Occipital lobe (tissue), 2 donors: ENCODE data around the gene ATP5MG. TPM values are rescaled to one million over a fixed set of nuclear protein-coding genes. Genes with fewer than 3 reads are reported as not detected.
"Not testable (repeated sequence)": the region's sequence is repeated elsewhere in the genome, so short reads cannot be mapped to it uniquely, and the experiment has no call there.

Experiments used
- DNase-seq: peaks from one replicate; lab custom pipeline; 2025; lab: John Stamatoyannopoulos, UW
- total RNA-seq: library from RNA; depleted of rRNA; stranded (reverse); fragments of >200 nt; gene quantifications from one replicate; pipeline ENCODE4 v1.2.3, GENCODE V29; 2014

ATP5MG gene, protein sequence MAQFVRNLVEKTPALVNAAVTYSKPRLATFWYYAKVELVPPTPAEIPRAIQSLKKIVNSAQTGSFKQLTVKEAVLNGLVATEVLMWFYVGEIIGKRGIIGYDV
- total RNA-seq: 67.4 TPM

DNA sequence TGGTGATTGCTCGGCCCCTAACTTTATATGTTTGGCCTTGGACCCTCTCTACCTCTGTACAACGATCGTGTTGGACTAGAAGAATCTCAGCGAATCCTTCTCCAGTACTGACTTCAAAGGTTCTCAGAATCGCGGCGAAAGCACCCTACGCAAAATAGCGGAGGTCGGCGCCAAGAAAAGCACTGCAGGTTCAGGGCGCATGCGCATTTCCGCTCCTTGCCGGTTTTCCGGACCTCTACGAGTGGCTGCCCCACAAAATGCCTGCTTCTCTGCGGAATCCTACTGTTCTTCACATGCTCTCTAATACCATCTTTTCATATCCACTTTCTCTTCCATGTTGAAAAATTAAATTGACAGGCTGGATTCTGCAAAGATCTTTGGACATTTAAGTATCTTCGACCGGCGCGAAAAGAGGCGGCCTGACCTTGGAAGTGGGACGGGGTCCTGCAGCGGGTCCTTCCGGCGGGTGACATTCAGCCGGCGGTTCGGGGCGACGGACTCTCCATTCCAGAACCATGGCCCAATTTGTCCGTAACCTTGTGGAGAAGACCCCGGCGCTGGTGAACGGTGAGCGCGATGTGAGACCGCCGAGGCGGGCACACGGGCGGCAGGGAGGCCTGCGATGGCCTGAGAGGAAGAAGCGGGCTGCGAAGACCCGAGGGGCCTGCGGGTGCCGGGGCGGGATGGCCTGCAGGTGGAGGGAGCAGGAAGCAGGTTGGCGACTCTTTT, at the start of gene ATP5MG:
ATP5MG (plus strand) TSS at position 456 of the 729 bp plus-strand sequence; CDS start at position 516, 60 bp downstream.
- peak; percentile 84 for DNase-seq

DNA sequence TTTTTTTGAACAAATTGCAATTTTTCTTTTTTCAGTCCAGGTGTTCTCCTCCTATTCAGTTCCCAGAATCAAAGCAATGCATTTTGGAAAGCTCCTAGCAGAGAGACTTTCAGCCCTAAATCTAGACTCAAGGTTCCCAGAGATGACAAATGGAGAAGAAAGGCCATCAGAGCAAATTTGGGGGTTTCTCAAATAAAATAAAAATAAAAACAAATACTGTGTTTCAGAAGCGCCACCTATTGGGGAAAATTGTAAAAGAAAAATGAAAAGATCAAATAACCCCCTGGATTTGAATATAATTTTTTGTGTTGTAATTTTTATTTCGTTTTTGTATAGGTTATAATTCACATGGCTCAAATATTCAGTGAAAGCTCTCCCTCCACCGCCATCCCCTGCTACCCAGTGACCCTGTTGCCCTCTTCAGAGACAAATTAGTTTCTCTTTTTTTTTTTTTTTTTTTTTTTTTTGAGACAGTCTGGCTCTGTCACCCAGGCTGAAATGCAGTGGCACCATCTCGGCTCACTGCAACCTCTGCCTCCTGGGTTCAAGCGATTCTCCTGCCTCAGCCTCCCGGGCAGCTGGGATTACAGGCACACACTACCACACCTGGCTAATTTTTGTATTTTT, 48.2 kb upstream of the ATP5MG start:
- no peak for DNase-seq

DNA sequence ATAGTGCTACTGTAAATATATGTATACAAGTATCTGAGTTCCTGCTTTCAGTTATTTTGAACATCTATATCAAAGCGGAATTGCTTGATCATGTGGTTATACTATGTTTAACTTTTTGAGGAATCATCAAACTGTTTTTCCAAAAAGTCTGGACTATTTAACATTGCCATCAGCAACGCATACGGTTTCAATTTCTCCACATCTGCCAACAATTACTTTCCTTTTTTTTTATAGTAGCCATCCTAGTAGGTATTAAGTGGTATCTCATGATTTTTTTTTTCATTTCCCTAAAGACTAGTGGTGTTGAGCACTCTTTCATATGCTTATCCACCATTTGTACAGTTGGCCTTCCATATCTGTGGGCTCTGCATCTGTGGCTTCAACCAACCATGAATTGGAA, 43.3 kb upstream of the ATP5MG start:
- DNase-seq: no peak

DNA sequence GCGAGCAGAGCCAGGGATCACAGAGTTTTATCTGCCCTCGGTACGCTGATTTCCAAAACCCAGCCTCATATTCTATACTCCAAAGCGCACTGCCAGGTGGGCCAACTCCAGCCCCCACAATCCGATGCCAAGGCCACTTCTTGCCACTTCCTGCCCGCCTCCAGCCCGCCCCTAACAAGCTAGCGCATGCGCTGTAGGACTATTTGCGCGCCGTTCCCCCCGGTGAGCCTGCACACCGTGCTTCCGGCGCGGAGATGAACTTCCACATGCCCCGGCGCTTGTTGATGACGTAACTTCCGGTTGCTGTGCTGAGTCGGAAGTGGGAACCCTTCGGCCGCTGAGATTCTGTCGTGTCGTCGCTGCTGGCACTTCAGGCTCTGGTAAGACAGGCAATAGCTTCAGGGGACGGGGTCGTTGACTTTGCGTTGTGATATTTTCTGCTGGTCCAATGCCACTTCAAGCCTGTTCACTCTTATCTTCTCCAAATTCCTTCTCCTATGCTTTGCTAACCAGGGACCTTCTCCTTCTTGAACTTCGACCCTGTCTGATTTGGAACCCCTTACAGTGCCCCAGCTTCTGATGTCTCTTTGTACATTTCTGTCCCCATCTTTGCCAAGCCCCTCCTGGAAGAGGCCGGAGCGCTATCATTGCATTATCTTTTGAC, 42.0 kb upstream of the ATP5MG start, which contains the start of gene UBE4A:
UBE4A (plus strand) TSS at position 306 of the 664 bp plus-strand sequence. CDS start 5,481 bp downstream, outside the sequence.
- DNase-seq: peak; percentile 86

DNA sequence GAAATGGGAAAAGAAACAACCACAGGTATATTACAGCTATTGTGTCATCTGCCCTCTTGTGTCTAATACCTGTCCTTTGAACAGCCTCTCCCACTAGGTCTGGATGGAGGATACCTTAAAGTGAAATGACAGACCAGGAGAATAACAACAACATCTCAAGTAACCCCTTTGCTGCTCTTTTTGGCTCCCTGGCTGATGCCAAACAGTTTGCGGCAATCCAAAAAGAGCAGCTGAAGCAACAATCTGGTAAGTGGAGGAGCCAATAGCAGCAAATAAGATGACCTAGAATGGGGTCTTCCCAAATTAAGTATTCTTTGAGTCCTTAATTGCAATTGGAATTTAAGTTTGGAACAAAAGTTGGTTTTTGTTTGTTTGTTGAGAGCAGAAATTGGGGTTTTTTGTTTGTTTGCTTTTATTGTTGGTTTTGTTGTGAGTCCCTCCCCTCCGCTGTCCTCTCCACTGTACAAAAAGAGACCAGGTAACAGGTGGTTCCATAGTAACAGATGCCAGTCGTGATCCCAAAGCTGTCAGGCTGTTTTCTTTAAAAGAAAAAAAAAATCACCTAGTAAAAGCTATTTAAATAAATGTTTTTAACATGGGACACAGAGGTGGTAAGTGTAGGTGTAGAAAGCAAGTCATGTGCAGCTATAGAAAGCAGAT, 36.3 kb upstream of the ATP5MG start:
- no peak for DNase-seq

DNA sequence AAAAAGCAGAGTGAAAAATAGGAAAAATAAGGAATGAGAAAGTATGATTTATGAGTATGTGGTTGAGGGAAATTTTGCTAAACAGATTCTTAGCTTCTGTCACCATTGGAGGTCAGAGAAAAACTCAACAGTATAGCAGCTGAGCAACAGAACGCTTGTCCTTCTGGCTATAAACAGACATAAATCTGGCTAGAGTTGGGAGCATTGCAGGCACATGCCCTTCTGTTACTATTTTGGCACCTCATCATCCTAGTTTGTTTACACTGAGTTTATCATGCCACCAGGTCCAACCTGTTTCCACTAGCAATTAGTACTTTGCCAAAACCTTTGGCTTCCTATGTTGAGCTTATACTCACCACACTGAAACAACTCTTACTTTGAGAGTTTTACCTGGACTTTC, 35.1 kb upstream of the ATP5MG start:
- DNase-seq: no peak

DNA sequence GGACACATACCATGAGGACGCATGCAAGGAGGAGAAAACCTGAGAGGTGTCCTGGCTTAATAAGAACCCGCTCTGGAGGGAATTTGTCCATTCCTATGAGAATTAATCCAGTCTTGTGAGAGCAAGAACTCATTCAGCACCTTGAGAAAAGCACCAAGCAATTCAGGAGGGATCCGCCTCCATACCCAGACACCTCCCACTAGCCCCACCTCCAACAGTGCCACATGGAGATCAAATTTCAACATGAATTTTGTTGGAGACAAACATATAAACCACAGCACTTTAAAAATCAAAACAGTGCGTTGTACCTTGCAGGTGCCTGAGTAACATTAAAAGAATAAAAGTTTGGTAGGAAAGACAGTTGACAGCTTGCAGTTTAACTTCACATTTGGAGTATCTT, 30.6 kb upstream of the ATP5MG start:
- DNase-seq: no peak

DNA sequence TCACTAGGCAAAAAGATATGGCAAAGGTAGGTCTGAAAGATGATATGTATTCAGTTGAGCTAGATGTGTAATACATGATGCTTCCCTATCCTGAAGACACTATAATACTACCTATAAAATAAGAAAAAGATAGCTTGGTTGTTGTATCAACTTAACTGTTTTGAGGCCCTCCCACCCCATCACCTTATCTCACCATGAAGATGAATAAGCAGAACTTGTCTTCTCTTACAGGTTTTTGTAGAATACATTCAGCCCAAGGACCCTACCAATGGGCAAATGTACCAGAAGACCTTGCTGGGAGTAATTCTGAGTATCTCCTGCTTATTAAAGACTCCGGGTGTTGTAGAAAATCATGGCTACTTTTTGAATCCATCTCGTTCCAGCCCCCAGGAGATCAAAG, 28.1 kb upstream of the ATP5MG start:
- DNase-seq: no peak

DNA sequence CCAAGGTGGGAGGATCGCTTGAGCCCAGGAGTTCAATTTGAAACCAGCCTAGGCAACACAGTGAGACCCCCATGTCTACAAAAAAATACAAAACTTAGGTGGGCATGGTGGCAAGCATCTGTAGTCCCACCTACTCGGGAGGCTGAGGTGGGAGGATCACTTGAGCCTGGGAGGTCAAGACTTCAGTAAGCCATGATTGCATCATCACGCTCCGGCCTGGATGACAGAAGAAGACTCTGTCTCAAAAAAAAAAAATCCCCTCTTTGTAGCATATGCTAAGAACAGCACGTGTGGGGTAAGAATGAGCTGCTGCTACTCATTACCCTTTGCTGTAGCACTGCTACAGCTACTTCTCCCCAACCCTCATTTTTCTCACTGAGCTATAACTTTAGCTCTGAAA, 27.5 kb upstream of the ATP5MG start:
- DNase-seq: no peak

DNA sequence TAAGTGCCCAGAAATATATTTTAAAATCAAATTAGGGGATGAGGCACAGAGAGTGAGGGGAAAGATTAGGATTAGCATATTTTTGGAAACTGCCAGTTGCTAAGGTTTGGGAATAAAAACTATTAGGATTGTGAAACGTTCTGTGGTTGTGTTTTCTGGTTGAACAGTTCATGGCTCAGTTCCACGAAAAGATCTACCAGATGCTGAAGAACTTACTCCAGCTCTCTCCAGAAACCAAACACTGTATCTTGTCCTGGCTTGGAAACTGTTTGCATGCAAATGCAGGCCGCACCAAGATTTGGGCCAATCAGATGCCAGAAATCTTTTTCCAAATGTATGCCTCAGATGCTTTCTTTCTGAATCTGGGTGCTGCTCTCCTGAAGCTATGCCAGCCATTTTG, 26.7 kb upstream of the ATP5MG start:
- no peak for DNase-seq

DNA sequence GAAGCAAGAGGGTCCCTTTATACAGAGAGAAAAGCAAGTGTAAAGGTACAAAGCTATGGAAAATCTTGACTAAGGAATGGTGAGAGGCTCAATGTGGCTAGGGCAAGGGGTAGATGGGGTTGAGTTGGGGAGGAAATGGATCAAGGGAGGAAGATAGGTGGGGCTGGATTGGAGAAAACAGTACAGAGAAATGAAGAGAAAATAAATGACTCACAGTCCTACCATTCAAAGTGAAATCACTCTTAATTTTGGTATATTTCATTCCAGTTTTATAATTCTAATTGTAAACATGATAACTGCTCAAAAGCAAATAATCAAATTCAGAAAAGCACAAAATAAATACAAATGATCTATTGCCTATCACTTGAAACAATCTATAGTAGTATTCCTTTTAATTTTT, 25.4 kb upstream of the ATP5MG start:
- DNase-seq: no peak

DNA sequence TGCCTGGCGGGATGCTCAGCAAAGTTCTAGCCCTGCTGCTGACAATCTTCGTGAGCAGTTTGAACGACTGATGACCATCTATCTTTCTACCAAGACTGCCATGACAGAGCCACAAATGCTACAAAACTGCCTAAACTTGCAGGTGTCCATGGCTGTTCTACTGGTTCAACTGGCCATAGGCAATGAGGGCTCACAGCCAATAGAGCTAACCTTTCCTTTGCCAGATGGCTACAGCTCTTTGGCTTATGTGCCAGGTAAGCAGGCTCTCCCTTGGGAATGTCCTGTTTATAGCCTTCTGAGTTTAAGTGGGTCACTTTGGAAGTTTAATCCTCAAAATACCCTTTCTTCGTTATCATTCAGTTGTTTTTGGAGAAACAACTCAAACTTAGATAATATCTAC, 21.9 kb upstream of the ATP5MG start:
- DNase-seq: no peak

DNA sequence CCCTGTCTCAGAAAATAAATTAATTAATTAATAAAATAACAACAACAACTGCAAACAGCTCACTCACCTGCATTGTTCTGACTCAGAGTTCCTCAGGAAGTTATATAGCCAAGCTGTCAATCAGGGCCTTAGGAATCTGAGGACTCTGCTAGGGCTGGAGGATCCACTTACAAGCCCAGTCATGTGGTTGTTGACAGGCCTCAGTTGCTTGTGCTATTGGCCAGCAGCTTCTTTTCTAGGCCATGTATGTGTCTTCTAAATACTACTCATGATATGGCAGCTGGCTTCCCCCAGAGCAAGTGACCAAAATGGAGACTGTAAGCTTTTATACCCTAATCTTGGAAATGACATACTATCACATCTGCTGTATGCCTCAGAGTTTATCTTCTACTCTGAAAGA, 20.8 kb upstream of the ATP5MG start:
- no peak for DNase-seq

DNA sequence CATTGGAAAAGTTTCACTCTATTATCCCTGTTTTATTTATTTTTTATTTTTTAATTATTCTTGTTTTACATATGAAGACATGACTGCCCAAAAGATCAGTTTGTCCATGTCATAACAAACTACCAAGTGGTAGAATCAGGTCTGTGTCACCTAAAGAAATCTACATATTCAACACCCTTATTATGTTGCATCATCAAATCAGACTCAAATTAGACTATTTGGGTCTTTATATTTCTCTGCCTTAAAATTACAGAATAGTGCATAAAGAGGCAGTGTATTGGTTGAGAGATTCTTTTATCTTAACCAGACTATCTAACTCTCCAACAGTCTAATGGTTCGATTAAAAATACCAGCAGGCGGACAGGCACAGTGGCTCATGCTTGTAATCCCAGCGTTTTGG, 18.5 kb upstream of the ATP5MG start:
- DNase-seq: no peak

DNA sequence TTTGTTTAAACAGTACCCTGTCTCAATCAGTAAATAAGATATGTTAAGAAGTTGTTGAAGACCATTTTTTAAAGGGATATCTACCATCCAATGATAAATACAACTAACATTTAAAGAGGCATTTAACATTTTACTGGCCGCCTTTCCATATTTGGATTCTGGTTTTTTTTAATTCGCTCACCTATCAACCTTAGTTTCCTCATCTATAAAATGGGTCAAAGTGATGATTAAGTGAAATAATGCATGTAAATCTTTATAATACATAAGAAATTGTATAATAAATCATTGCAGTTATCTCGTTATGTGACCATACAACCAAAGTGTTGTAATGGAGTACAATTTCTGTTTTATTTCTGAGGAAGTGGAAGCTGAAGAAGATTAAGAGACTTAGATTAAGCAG, 17.7 kb upstream of the ATP5MG start:
- no peak for DNase-seq

DNA sequence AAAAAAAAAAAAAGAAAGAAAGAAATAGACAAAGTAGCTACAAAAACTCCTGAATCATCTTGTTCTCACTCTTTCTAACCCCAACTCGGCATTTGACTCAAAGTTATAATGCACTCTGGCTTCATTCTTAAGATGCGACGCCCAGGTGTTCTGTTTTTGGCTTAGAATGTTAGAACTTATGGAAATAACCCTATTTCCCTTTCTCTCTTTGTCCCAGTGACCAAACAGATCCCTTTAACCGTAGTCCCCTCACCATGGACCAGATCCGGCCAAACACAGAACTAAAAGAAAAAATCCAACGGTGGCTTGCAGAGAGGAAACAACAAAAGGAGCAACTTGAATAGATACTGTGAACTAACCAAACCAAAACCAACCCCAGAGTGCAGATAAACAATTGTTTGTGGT, 5.3 kb upstream of the ATP5MG start:
- no peak for DNase-seq

DNA sequence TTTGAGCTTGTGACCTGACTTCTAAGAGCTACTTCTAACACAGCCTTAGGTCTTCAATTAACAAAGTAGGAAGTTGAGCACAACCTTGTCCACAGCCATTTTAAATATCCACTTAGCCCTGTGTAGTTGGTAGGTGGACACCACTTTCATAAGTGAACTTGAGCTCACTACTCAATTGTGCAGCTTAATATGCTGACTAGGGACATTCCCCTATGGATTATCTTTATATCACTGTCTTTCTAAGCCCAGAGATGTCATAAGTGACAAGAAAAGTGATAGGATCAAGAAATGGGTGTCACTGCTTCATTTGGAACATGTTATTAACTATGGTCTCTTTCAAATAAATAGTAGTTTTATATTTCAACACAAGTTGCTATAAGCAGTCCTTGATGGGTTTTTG, 4.0 kb upstream of the ATP5MG start:
- DNase-seq: no peak

DNA sequence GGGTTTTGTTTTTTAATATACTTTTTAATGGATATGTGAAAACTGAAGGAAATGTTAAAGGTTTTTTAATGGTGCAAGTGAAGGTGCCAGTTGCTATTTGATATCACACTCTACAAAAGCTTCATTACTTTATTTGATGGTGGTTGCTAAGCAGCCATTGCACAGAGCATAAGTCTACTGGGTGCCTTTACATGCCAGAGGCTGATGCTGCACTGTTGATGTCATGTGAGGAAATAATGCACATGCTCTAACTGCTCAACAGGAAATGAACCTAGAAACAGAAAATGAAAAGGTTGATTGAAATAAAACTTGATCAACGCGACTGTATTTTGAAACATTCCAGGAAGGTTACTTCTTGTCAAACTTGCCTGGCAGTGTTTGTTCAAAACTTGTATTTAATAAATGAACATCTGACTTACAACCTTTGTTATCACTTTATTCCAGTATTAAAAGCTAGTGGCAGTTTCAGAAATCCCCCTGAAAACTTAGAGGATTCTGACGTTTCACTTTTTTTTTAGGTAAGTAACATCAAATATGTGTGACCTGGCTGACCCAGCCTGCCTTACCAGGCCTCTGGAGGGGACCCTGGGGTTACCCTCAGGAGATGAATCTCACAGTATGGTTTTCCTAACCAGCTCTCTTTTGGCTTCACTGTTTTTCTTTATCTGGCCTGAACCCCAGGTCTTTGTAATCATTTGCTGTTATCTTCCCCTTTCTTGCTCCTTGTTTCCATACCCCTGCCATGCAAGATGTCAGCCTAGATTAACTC, 2.4 kb upstream of the ATP5MG start:
- no peak for DNase-seq

DNA sequence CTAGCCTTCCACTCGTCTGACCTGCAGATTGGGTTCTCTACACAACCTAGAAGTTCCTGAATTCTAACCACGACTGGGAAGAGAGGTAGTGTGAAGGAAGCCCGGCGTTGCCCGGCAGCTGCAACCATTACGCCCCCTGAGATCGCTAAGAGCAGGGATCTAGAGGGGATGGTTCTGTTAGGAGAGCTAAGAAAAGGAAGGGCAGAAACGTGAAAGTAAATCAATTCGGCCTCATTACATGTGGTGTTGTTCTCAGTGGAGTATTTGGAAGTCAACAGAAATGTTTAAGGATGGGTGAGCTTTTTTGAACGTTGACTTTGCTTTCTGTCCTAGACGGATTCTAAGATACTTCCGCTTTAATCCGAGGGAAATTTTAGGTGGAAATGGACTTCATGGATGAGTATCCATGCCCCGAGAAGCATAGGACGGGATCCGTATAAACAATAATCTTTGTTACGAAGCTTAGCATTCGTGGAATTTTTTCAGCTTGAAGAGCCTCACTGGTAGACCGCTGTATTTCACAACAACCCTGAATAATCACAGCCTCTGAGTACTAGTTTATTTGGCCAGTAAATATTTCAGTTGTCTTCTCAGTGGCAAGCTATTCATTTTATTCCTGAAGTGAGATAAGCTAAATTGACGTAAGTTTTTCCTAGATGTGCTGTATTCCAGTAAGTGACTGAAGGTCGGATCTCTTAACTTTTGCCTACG, 629 bp downstream of the ATP5MG start:
- no peak for DNase-seq

DNA sequence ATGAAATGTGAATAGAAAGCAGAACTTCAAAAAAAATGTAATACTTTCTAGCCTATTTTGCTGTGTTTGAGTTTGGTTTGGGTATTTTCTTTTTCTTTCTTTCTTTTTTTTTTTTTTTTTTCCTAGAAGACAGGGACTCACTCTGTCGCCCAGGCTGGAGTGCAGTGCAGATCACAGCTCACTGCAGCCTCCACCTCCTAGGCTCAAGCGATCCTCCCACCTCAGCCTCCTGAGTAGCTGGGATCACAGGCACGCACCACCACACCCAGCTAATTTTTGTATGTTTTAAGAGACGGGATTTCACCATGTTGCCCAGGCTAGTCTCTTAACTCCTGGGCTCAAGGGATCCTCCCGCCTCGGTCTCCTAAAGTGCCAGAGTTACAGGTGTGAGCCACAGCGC, 1.2 kb downstream of the ATP5MG start:
- not testable (repeated sequence) for DNase-seq
